ENCODE results near the gene DEFB114. TPM values are rescaled to one million over a fixed set of nuclear protein-coding genes. Genes with fewer than 3 reads are reported as not detected.
"Not testable (repeated sequence)": the region's sequence is repeated elsewhere in the genome, so short reads cannot be mapped to it uniquely, and the experiment has no call there.

Gene DEFB114
- polyA plus RNA-seq, 4 donors = not detected

DNA sequence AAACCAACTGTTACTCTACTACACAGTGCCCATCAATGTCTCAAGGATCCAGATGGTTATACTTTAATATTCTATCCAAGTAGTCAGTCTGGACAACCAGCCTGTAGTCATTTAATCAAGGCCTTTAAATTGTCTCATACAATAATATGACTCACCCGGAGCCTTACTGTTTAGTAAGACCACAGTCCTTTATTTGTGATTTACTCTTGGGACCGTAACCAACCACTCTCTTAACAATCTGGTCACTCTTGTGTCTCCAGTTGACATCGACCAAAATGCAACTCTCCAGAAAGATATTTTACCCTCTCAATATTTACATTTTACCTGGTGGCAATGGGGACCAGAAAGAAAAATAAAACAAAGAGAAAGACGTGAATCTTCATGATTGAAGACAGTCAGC is 14.9 kb downstream of the DEFB114 start:
- WGBS, 3 donors = 77 to 86% (median 80%) methylated on average over 4 of the region's 4 CpGs
- H3K4me3 ChIP-seq (ENCODE audit: low read depth in 1 of 3, low read length in 3 of 3) = no peak overlapping the region
- no peak overlapping the region for H3K27ac ChIP-seq (ENCODE audit: low read depth in 1 of 3, low read length in 2 of 3)
- H3K4me1 ChIP-seq (ENCODE audit: control insufficient read depth in 3 of 3, insufficient read depth in 2 of 3, low read depth in 1 of 3, low read length in 2 of 3) = no peaks in the 10 kb centered on the region
- no peak for DNase-seq
- no peaks in the 10 kb centered on the region for H3K36me3 ChIP-seq (ENCODE audit: control insufficient read depth in 3 of 3, insufficient read depth in 2 of 3, low read depth in 1 of 3, low read length in 3 of 3)
- no peaks in the 10 kb centered on the region for H3K9me3 ChIP-seq (ENCODE audit: control insufficient read depth in 2 of 2, insufficient read depth in 1 of 2, low read depth in 1 of 2, low read length in 1 of 2)
- H3K27me3 ChIP-seq (ENCODE audit: control insufficient read depth in 3 of 3, insufficient read depth in 3 of 3, low read length in 3 of 3) = no peaks in the 10 kb centered on the region
- FAIRE-seq = no peak

GRCh38 chr6:49946835-49947234 is 17.1 kb downstream of the DEFB114 start:
- no peaks in the 10 kb centered on the region for H3K27me3 ChIP-seq (ENCODE audit: control insufficient read depth in 3 of 3, insufficient read depth in 3 of 3, low read length in 3 of 3)
- H3K4me1 ChIP-seq (ENCODE audit: control insufficient read depth in 3 of 3, insufficient read depth in 2 of 3, low read depth in 1 of 3, low read length in 2 of 3) = no peaks in the 10 kb centered on the region
- no peak overlapping the region for H3K4me3 ChIP-seq (ENCODE audit: low read depth in 1 of 3, low read length in 3 of 3)
- WGBS, 3 donors = 63 to 85% (median 75%) methylated on average over 2 of the region's 2 CpGs
- no peak for FAIRE-seq
- no peak overlapping the region for H3K27ac ChIP-seq (ENCODE audit: low read depth in 1 of 3, low read length in 2 of 3)
- no peak for DNase-seq
- no peaks in the 10 kb centered on the region for H3K36me3 ChIP-seq (ENCODE audit: control insufficient read depth in 3 of 3, insufficient read depth in 2 of 3, low read depth in 1 of 3, low read length in 3 of 3)
- H3K9me3 ChIP-seq (ENCODE audit: control insufficient read depth in 2 of 2, insufficient read depth in 1 of 2, low read depth in 1 of 2, low read length in 1 of 2) = no peaks in the 10 kb centered on the region

DNA sequence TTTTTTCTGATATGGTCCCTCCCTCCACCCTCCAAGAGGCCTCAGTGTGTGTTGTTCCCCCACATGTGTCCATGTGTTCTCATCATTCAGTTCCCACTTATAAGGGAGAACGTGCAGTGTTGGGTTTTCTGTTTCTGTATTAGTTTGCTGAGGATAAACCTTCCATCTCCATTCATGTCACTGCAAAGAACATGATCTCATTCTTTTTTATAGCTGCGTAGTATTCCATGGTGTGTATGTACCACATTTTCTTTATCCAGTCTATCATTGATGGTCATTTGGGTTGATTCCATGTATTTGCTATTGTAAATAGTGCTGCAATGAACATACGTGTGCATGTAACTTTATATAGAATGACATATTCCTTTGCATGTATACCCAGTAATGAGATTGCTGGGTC is 19.9 kb downstream of the DEFB114 start:
- H3K4me3 ChIP-seq (ENCODE audit: low read depth in 1 of 3, low read length in 3 of 3); H3K9me3 ChIP-seq (ENCODE audit: control insufficient read depth in 2 of 2, insufficient read depth in 1 of 2, low read depth in 1 of 2, low read length in 1 of 2); H3K27me3 ChIP-seq (ENCODE audit: control insufficient read depth in 3 of 3, insufficient read depth in 3 of 3, low read length in 3 of 3); DNase-seq; H3K27ac ChIP-seq (ENCODE audit: low read depth in 1 of 3, low read length in 2 of 3); FAIRE-seq; H3K36me3 ChIP-seq (ENCODE audit: control insufficient read depth in 3 of 3, insufficient read depth in 2 of 3, low read depth in 1 of 3, low read length in 3 of 3); H3K4me1 ChIP-seq (ENCODE audit: control insufficient read depth in 3 of 3, insufficient read depth in 2 of 3, low read depth in 1 of 3, low read length in 2 of 3): not testable (repeated sequence)
- WGBS, 3 donors = 88 to 94% (median 92%) methylated on average over 3 of the region's 3 CpGs

GRCh38 chr6:49939993-49940498 is 23.9 kb downstream of the DEFB114 start:
- DNase-seq = peak; percentile 52 to 94
- peaks cover 0 to 6% (median 0%) of the 10 kb centered on the region in 3 donors for H3K4me1 ChIP-seq (ENCODE audit: control insufficient read depth in 3 of 3, insufficient read depth in 2 of 3, low read depth in 1 of 3, low read length in 2 of 3)
- H3K9me3 ChIP-seq (ENCODE audit: control insufficient read depth in 2 of 2, insufficient read depth in 1 of 2, low read depth in 1 of 2, low read length in 1 of 2) = no peaks in the 10 kb centered on the region
- H3K27ac ChIP-seq (ENCODE audit: low read depth in 1 of 3, low read length in 2 of 3) = peak overlapping the region in 1 of 3 donors; percentile 77
- no peaks in the 10 kb centered on the region for H3K36me3 ChIP-seq (ENCODE audit: control insufficient read depth in 3 of 3, insufficient read depth in 2 of 3, low read depth in 1 of 3, low read length in 3 of 3)
- WGBS, 3 donors = 30 to 53% (median 52%) methylated on average over 3 of the region's 3 CpGs
- FAIRE-seq = no peak
- no peak overlapping the region for H3K4me3 ChIP-seq (ENCODE audit: low read depth in 1 of 3, low read length in 3 of 3)
- no peaks in the 10 kb centered on the region for H3K27me3 ChIP-seq (ENCODE audit: control insufficient read depth in 3 of 3, insufficient read depth in 3 of 3, low read length in 3 of 3)

DNA sequence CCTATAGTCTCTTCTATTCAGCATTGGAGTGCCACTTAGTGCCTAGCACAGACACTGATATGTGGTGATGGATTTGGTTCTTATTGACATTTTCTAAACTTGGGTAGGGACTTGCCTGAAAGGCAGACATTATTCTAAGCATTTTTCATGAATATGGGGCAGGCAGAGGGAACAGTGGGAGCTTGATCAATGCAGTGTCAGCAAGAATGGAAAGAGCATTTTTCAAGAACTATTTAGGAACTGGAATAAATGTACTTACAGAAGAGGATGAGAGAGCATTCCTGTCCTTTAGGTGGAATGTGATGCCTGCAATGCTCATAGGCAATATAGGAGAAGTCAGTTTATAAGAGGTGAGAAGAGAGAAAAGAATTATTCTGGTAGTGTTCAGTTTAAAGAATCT is 26.2 kb downstream of the DEFB114 start:
- DNase-seq = no peak
- H3K27ac ChIP-seq (ENCODE audit: low read depth in 1 of 3, low read length in 2 of 3) = no peak overlapping the region
- FAIRE-seq = no peak
- no peaks in the 10 kb centered on the region for H3K27me3 ChIP-seq (ENCODE audit: control insufficient read depth in 3 of 3, insufficient read depth in 3 of 3, low read length in 3 of 3)
- H3K36me3 ChIP-seq (ENCODE audit: control insufficient read depth in 3 of 3, insufficient read depth in 2 of 3, low read depth in 1 of 3, low read length in 3 of 3) = no peaks in the 10 kb centered on the region
- H3K4me1 ChIP-seq (ENCODE audit: control insufficient read depth in 3 of 3, insufficient read depth in 2 of 3, low read depth in 1 of 3, low read length in 2 of 3) = peaks cover 0 to 6% (median 0%) of the 10 kb centered on the region in 3 donors
- H3K9me3 ChIP-seq (ENCODE audit: control insufficient read depth in 2 of 2, insufficient read depth in 1 of 2, low read depth in 1 of 2, low read length in 1 of 2) = no peaks in the 10 kb centered on the region
- no peak overlapping the region for H3K4me3 ChIP-seq (ENCODE audit: low read depth in 1 of 3, low read length in 3 of 3)

GRCh38 chr6:49937017-49937416 is 26.9 kb downstream of the DEFB114 start:
- H3K4me1 ChIP-seq (ENCODE audit: control insufficient read depth in 3 of 3, insufficient read depth in 2 of 3, low read depth in 1 of 3, low read length in 2 of 3) = peaks cover 0 to 6% (median 0%) of the 10 kb centered on the region in 3 donors
- H3K36me3 ChIP-seq (ENCODE audit: control insufficient read depth in 3 of 3, insufficient read depth in 2 of 3, low read depth in 1 of 3, low read length in 3 of 3) = no peaks in the 10 kb centered on the region
- no peaks in the 10 kb centered on the region for H3K27me3 ChIP-seq (ENCODE audit: control insufficient read depth in 3 of 3, insufficient read depth in 3 of 3, low read length in 3 of 3)
- WGBS, 3 donors = 72 to 75% (median 74%) methylated on average over 2 of the region's 2 CpGs
- DNase-seq (no peak), FAIRE-seq (no peak)
- no peaks in the 10 kb centered on the region for H3K9me3 ChIP-seq (ENCODE audit: control insufficient read depth in 2 of 2, insufficient read depth in 1 of 2, low read depth in 1 of 2, low read length in 1 of 2)
- H3K4me3 ChIP-seq (ENCODE audit: low read depth in 1 of 3, low read length in 3 of 3) = no peak overlapping the region
- no peak overlapping the region for H3K27ac ChIP-seq (ENCODE audit: low read depth in 1 of 3, low read length in 2 of 3)

- no peak overlapping the region for H3K27ac ChIP-seq (ENCODE audit: low read depth in 1 of 3, low read length in 2 of 3)
- WGBS, 3 donors = 70 to 88% (median 74%) methylated on average over 3 of the region's 3 CpGs
- DNase-seq = no peak
- no peaks in the 10 kb centered on the region for H3K36me3 ChIP-seq (ENCODE audit: control insufficient read depth in 3 of 3, insufficient read depth in 2 of 3, low read depth in 1 of 3, low read length in 3 of 3)
- no peak for FAIRE-seq
- no peak overlapping the region for H3K4me3 ChIP-seq (ENCODE audit: low read depth in 1 of 3, low read length in 3 of 3)
- H3K27me3 ChIP-seq (ENCODE audit: control insufficient read depth in 3 of 3, insufficient read depth in 3 of 3, low read length in 3 of 3) = no peaks in the 10 kb centered on the region
- H3K9me3 ChIP-seq (ENCODE audit: control insufficient read depth in 2 of 2, insufficient read depth in 1 of 2, low read depth in 1 of 2, low read length in 1 of 2) = no peaks in the 10 kb centered on the region
- H3K4me1 ChIP-seq (ENCODE audit: control insufficient read depth in 3 of 3, insufficient read depth in 2 of 3, low read depth in 1 of 3, low read length in 2 of 3) = peaks cover 0 to 6% (median 0%) of the 10 kb centered on the region in 3 donors
Observed at GRCh38 chr6:49935387-49935786, 28.6 kb downstream of the DEFB114 start.

- FAIRE-seq = no peak
Observed at GRCh38 chr6:49934770-49935169, 29.2 kb downstream of the DEFB114 start.

DNA sequence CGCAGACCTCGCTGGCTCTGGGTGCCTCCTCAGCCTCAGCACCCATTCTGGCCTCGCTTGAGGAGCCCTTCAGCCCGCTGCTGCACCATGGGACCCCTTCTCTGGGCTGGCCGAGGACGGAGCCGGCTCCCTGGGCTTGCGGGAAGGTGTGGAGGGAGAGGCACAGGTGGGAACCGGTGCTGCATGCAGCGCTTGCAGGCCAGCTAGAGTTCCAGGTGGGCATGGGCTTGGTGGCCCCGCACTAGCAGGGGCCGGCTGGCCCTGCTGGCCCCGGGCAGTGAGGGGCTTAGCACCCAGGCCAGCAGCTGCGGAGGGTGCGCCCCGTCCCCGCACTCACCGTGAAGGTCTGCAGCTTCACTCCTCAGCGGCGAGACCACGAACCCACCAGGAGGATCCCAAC is 30.4 kb downstream of the DEFB114 start:
- H3K4me3 ChIP-seq (ENCODE audit: low read depth in 1 of 3, low read length in 3 of 3) = no peak overlapping the region
- no peak for FAIRE-seq
- DNase-seq = no peak
- H3K27ac ChIP-seq (ENCODE audit: low read depth in 1 of 3, low read length in 2 of 3) = no peak overlapping the region
- WGBS, 3 donors = 91 to 93% (median 92%) methylated on average over 20 to 21 of the region's 21 CpGs
- H3K27me3 ChIP-seq (ENCODE audit: control insufficient read depth in 3 of 3, insufficient read depth in 3 of 3, low read length in 3 of 3) = no peaks in the 10 kb centered on the region
- no peaks in the 10 kb centered on the region for H3K4me1 ChIP-seq (ENCODE audit: control insufficient read depth in 3 of 3, insufficient read depth in 2 of 3, low read depth in 1 of 3, low read length in 2 of 3)
- H3K36me3 ChIP-seq (ENCODE audit: control insufficient read depth in 3 of 3, insufficient read depth in 2 of 3, low read depth in 1 of 3, low read length in 3 of 3) = no peaks in the 10 kb centered on the region
- no peaks in the 10 kb centered on the region for H3K9me3 ChIP-seq (ENCODE audit: control insufficient read depth in 2 of 2, insufficient read depth in 1 of 2, low read depth in 1 of 2, low read length in 1 of 2)

More at GRCh38 chr6:49934770-49935169, 29.2 kb downstream of the DEFB114 start:
- no peak overlapping the region for H3K27ac ChIP-seq (ENCODE audit: low read depth in 1 of 3, low read length in 2 of 3)
- H3K4me3 ChIP-seq (ENCODE audit: low read depth in 1 of 3, low read length in 3 of 3) = no peak overlapping the region
- no peaks in the 10 kb centered on the region for H3K36me3 ChIP-seq (ENCODE audit: control insufficient read depth in 3 of 3, insufficient read depth in 2 of 3, low read depth in 1 of 3, low read length in 3 of 3)
- WGBS, 3 donors = 30 to 68% (median 48%) methylated on average over 1 of the region's 1 CpG
- no peaks in the 10 kb centered on the region for H3K9me3 ChIP-seq (ENCODE audit: control insufficient read depth in 2 of 2, insufficient read depth in 1 of 2, low read depth in 1 of 2, low read length in 1 of 2)
- DNase-seq = no peak
- peaks cover 0 to 6% (median 0%) of the 10 kb centered on the region in 3 donors for H3K4me1 ChIP-seq (ENCODE audit: control insufficient read depth in 3 of 3, insufficient read depth in 2 of 3, low read depth in 1 of 3, low read length in 2 of 3)
- no peaks in the 10 kb centered on the region for H3K27me3 ChIP-seq (ENCODE audit: control insufficient read depth in 3 of 3, insufficient read depth in 3 of 3, low read length in 3 of 3)

All from small intestine (tissue), 7 donors.